ENCODE results near the gene PRSS35. TPM values are rescaled to one million over a fixed set of nuclear protein-coding genes. Genes with fewer than 3 reads are reported as not detected.

PRSS35 gene
- total and polyA plus RNA-seq, 4 donors, result under 0.01 to 3.3 (median 0.35) TPM

- Histone ChIP-seq H3K36me3 (ENCODE audit: control insufficient read depth in 4 of 4, insufficient read depth in 3 of 4, low read depth in 1 of 4, low read length in 3 of 4) (no peaks in the 10 kb centered on the region), H3K27me3 (ENCODE audit: control insufficient read depth in 4 of 4, insufficient read depth in 4 of 4, low read length in 3 of 4) (no peaks in the 10 kb centered on the region), H3K4me1 (ENCODE audit: control insufficient read depth in 4 of 4, insufficient read depth in 4 of 4, low read length in 3 of 4) (peaks cover 0 to 5% (median 1%) of the 10 kb centered on the region in 4 donors), H3K9me3 (ENCODE audit: control insufficient read depth in 4 of 4, low read length in 3 of 4) (no peaks in the 10 kb centered on the region), H3K4me3 (ENCODE audit: low read depth in 1 of 3, low read length in 3 of 3) (no peak overlapping the region), H3K27ac (ENCODE audit: low read depth in 1 of 2, low read length in 2 of 2) (no peak overlapping the region), H3K9ac (ENCODE audit: low read depth in 1 of 2, low read length in 2 of 2) (no peak overlapping the region)
- no peak for TF ChIP-seq TAF1 (conservative IDR thresholded peaks at IDR 0.05)
- TF ChIP-seq HNF4G (IDR thresholded peaks at IDR 0.05), result no peak
- TF ChIP-seq NR2F2 (IDR thresholded peaks at IDR 0.05), result no peak
- no peak for TF ChIP-seq ZBTB33 (IDR thresholded peaks at IDR 0.05)
- TF ChIP-seq RXRA (IDR thresholded peaks at IDR 0.05), result no peak
- TF ChIP-seq YY1 (IDR thresholded peaks at IDR 0.05), result no peak
- no peak for TF ChIP-seq RAD21 (IDR thresholded peaks at IDR 0.05)
- TF ChIP-seq EGR1 (IDR thresholded peaks at IDR 0.05; ENCODE audit: low read depth in 2 of 2), result no peak
- TF ChIP-seq FOXA2 (IDR thresholded peaks at IDR 0.05), result no peak
- no peak for DNase-seq (ENCODE audit: low spot score)
- WGBS, result 78% methylated on average over 4 of the region's 4 CpGs
Measured at GRCh38 chr6:83505356-83505755, 7.0 kb upstream of the PRSS35 start.

GRCh38 chr6:83509441-83509840 is 2.9 kb upstream of the PRSS35 start:
- peaks cover 3 to 16% (median 12%) of the 10 kb centered on the region in 4 donors for H3K4me1 ChIP-seq (ENCODE audit: control insufficient read depth in 4 of 4, insufficient read depth in 4 of 4, low read length in 3 of 4)
- DNase-seq (ENCODE audit: low spot score), result no peak
- H3K27ac ChIP-seq (ENCODE audit: low read depth in 1 of 2, low read length in 2 of 2), result no peak overlapping the region
- H3K4me3 ChIP-seq (ENCODE audit: low read depth in 1 of 3, low read length in 3 of 3), result no peak overlapping the region
- no peaks in the 10 kb centered on the region for H3K27me3 ChIP-seq (ENCODE audit: control insufficient read depth in 4 of 4, insufficient read depth in 4 of 4, low read length in 3 of 4)
- WGBS, result 85% methylated on average over 1 of the region's 1 CpG
- H3K9me3 ChIP-seq (ENCODE audit: control insufficient read depth in 4 of 4, low read length in 3 of 4), result no peaks in the 10 kb centered on the region
- no peaks in the 10 kb centered on the region for H3K36me3 ChIP-seq (ENCODE audit: control insufficient read depth in 4 of 4, insufficient read depth in 3 of 4, low read depth in 1 of 4, low read length in 3 of 4)
- no peak for TF ChIP-seq JUND (IDR thresholded peaks at IDR 0.05)
- no peak for TF ChIP-seq ATF3 (IDR thresholded peaks at IDR 0.05)
- no peak for TF ChIP-seq EGR1 (IDR thresholded peaks at IDR 0.05; ENCODE audit: low read depth in 2 of 2)
- no peak for TF ChIP-seq NR2F2 (IDR thresholded peaks at IDR 0.05)
- no peak for TF ChIP-seq FOXA2 (IDR thresholded peaks at IDR 0.05)
- no peak for TF ChIP-seq HNF4A (conservative IDR thresholded peaks at IDR 0.05)
- no peak overlapping the region for H3K9ac ChIP-seq (ENCODE audit: low read depth in 1 of 2, low read length in 2 of 2)

GRCh38 chr6:83510791-83511190 is 1.5 kb upstream of the PRSS35 start:
- Histone ChIP-seq H3K4me3 (ENCODE audit: low read depth in 1 of 3, low read length in 3 of 3) (no peak overlapping the region), H3K9me3 (ENCODE audit: control insufficient read depth in 4 of 4, low read length in 3 of 4) (no peaks in the 10 kb centered on the region), H3K27me3 (ENCODE audit: control insufficient read depth in 4 of 4, insufficient read depth in 4 of 4, low read length in 3 of 4) (no peaks in the 10 kb centered on the region), H3K27ac (ENCODE audit: low read depth in 1 of 2, low read length in 2 of 2) (no peak overlapping the region), H3K36me3 (ENCODE audit: control insufficient read depth in 4 of 4, insufficient read depth in 3 of 4, low read depth in 1 of 4, low read length in 3 of 4) (no peaks in the 10 kb centered on the region), H3K9ac (ENCODE audit: low read depth in 1 of 2, low read length in 2 of 2) (no peak overlapping the region), H3K4me1 (ENCODE audit: control insufficient read depth in 4 of 4, insufficient read depth in 4 of 4, low read length in 3 of 4) (peaks cover 3 to 14% (median 9%) of the 10 kb centered on the region in 4 donors)
- WGBS, result 88% methylated on average over 3 of the region's 3 CpGs
- peak; percentile 12 for TF ChIP-seq NR2F2 (IDR thresholded peaks at IDR 0.05)
- no peak for TF ChIP-seq FOXA1 (IDR thresholded peaks at IDR 0.05)
- no peak for DNase-seq (ENCODE audit: low spot score)

- peaks cover 3 to 14% (median 9%) of the 10 kb centered on the region in 4 donors for H3K4me1 ChIP-seq (ENCODE audit: control insufficient read depth in 4 of 4, insufficient read depth in 4 of 4, low read length in 3 of 4)
- WGBS, result 86% methylated on average over 8 of the region's 8 CpGs
- no peak for DNase-seq (ENCODE audit: low spot score)
Measured at GRCh38 chr6:83511266-83511665, 1.1 kb upstream of the PRSS35 start.

More at GRCh38 chr6:83511266-83511665, 1.1 kb upstream of the PRSS35 start:
- Histone ChIP-seq H3K9ac (ENCODE audit: low read depth in 1 of 2, low read length in 2 of 2) (no peak overlapping the region), H3K4me3 (ENCODE audit: low read depth in 1 of 3, low read length in 3 of 3) (no peak overlapping the region), H3K27ac (ENCODE audit: low read depth in 1 of 2, low read length in 2 of 2) (no peak overlapping the region), H3K9me3 (ENCODE audit: control insufficient read depth in 4 of 4, low read length in 3 of 4) (no peaks in the 10 kb centered on the region), H3K36me3 (ENCODE audit: control insufficient read depth in 4 of 4, insufficient read depth in 3 of 4, low read depth in 1 of 4, low read length in 3 of 4) (no peaks in the 10 kb centered on the region), H3K27me3 (ENCODE audit: control insufficient read depth in 4 of 4, insufficient read depth in 4 of 4, low read length in 3 of 4) (no peaks in the 10 kb centered on the region)
- TF ChIP-seq YY1 (IDR thresholded peaks at IDR 0.05) (no peak), FOXA2 (IDR thresholded peaks at IDR 0.05) (no peak), EGR1 (IDR thresholded peaks at IDR 0.05; ENCODE audit: low read depth in 2 of 2) (no peak)

Measured in liver (tissue), 9 donors.